ENCODE measurements around the gene GBE1.
A peak's percentile ranks its signal among the peaks of the same experiment; 100 is the strongest.

The GBE1 gene

DNA sequence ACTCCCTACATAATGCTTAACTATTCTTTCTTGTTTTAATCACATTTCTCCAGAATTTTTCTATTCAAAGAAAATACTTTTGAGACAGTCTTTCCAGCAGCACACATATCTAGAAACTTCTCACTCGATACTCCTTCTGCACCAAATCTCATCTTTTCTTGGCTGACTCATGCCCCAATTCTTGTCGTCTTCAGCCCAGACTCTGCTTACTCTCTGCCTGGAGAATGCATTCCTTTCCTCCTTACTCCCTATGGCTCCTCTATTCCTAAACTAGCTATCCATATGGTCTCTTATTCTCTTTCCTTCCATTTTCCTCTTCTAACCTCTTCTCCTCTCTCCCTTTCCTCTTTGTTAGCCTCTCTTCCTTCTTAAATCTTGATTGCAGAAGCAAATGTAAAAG, 158.7 kb downstream of the GBE1 start:
- no peak for DNase-seq

DNA sequence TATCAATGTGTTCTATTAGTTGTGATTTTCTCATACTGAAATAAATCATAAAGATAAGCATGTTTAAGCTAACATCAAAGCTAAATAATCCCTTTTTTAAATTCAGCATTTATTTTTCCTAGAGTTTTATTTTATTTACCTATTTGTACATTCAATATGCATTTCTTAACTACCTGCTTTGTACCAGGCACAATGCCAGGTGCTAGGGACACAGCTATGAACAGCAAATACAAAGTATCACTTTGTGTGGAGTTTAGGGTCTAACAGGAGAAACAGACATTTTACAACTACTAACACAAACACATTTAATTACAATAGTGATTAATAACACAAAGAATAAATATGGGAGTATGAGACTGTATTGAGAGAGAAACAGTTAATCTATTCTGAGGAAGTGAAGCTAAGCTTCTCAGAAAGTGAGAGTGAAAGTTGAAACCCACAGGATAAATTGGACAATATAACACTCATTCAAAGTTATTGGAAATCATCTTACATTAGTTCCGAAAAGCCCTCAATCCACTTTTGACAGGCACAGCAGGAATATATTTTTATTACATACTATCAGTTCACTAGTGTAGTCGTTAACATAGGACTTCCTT, 159.6 kb downstream of the GBE1 start:
- DNase-seq, result no peak

DNA sequence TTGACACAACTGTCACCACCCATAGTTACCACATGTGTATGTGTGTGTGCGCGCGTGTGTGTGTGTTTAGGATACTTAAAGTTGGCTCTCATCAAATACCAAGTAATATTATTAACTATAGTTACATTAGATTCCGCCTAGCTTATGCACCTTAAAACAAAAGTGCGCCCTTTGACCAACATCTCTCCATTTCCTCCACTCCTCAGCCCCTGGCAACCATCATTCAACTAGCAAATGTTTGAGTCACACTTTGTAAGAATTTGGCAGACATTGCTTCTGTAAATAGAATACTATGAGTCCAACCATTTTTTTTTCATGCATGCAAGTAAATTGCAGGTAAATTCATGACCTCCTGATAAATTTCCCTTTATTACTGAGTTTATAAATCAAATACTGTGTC, 169.3 kb downstream of the GBE1 start:
- no peak for DNase-seq

DNA sequence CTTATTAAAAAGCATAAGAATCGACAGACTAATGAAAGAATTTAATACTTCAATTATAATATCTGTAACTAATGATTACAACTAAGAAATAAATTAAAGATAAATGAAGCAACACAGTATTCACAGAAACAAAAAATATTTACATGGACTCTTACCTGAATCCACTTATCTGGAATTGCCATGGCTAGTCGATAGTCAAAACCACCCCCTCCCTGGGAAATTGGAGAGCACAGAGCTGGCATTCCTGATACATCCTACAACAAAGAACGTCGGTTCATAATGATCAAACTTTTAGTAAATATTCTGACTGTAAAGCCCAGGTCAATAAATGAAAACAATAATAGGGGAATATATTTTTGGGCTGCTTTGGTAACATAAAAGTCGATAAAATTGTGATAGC, 175.5 kb downstream of the GBE1 start:
- no peak for DNase-seq

DNA sequence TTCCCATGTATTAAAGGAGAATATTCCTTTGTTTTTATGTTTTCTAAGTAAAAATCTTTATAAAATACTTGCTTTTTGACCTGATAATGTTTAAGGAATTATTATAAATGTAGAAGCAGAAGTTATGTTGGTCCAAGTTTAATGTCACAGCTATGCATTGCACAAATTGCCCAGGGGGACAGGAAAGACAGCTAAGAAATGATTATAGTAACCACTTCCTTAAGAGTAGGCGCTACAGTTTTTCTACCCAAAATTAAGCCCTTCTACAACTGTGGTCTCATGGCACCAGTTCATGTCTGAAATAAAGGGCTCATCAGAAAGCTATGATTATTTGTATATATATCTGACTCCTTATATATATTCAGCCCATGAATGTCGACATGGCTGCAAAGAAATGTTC, 176.4 kb downstream of the GBE1 start:
- DNase-seq, result no peak

DNA sequence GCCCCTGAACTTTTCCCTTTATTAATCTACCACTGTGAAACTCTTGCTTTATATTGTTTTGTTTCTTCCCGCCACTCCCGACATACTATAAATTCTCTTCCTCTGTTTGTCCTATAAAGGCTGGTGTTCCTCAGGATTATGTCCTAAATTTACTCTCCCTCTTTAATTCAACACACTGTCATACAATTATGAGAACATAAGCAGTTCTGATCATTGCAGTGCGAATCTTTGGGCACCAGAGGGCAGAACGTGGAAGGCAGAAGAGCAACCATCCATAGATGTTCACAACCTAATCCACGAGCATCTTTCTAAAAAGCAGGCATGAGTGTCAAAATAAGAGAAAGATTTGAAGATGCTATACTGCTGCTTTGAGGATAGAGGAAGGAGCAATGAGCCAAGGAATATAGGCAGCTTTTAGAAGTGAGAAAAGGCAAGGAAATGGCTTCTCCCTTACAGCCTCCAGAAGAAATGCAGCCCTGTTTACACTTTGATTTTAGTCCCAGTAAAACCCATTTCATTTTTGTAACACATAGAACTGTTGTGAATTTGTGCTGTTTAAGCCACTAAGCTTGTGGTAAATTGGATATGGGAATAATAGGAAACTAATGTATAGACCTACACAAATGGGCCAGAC, 179.4 kb downstream of the GBE1 start:
- DNase-seq, result peak; percentile 20

DNA sequence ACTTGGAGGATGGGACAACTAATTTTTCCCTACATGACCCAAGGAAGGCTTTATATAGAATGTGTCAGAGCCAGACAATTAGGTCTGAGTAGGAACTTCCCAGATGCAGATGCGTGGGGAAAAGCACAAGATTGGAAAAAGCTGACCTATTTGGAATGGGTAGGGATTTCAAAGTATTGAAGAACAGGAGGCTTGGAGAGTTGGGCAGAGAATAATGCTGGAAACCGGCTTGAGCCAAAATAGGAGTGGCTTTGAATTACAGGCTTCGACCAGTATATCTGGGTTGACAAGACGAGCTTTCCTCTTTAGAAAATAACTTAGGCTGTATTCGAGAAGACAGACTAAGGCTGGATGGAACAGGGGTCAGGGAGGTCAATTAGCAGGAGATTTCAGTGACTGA, 181.1 kb downstream of the GBE1 start:
- peak; percentile 43 for DNase-seq

DNA sequence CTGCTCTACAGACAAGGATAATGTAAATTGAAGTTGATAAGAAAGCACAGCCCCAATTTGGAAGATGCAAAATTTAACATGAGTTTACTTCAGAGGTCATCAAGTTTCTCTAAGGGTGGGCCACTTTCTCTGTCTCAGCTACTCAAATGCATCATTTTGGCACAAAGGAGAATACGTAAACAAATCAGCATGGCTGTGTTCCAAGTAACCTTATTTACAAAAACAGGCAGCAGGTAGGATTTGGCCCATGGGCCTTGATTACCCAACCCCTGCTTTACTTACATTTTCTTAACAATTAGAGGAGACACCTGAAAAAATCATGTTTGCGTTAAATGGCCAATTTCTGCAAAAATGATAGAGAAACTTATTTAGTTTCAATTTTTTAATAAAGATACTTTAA, 181.7 kb downstream of the GBE1 start:
- no peak for DNase-seq

DNA sequence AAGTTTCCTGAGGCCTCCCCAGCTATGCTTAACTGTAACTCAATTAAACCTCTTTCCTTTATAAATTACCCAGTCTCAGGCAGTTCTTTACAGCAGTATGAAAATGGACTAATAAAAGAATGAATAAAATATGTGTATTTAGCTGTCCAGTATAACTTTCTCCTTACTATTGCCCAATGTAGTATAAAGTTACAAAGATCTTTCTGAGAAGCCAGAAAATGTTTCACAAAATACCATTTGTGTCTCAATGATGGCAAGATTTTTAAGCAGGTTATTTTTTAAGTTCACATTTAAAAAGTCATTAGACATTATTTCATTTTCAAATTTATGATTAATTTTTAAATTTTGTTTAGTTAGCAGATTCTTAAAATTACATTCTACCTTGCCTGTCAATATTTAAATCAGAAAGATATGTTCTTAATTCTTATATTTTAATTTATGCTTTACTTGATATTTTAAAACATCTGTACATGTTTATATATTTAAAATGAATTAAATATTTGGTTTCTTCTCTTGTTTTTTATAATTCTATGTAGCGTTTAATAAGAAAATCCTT, 189.2 kb downstream of the GBE1 start:
- DNase-seq, result no peak

DNA sequence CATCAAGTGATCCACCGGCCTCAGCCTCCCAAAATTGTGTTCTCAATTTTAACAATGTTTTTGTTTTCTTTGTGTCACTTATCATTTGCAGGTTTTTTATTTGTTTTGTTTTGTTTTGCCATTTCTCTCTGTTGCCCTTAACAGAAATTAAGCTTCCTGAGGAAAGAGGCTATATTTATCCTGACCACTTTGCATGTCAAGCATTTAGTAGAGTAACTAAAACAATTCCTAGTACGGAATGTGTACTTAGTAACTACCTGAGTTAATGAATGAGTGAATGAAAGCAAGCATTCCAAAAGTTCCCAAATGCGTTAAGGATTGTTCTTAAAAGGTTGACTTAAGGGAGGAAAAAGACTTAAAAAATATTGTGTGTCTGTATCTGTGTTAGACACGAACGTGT, 193.1 kb downstream of the GBE1 start:
- DNase-seq, result no peak

DNA sequence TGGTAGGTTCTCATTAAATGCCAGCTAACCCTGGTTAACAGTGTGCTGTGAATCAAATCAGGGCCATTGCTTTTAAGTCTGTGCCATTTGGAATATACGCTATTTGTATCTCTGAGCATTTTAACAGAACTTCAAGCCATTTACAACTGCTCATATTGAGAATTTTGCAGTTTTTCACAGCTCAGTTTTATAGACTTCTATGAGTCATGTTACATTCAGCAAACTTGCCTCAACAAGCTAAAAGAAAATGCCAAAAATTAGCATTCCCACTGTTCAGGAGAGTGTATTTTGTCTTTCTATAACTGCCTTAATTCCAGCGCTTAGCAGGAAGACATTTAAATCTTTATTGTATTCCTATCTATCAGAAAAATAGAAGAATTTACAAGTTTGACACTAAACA, 196.4 kb downstream of the GBE1 start:
- DNase-seq, result no peak

DNA sequence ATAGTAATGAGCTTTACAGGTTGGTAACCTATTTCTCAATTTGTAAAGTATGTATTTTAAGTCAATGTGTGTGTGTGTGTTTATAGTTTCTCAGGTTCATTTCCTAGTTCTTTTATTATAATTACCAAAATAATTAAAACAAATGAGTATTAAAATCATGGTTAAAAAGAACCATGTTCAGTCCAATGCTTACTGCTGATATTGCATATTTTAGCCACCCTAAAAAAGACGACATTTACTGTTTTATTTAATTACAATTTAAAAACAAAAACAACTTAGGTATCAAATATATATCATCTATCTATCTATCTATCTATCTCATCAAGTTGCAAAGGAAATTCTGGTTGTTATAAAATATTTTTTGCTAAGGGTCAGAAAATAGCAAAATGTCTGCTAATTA, 203.3 kb downstream of the GBE1 start:
- DNase-seq, result no peak

DNA sequence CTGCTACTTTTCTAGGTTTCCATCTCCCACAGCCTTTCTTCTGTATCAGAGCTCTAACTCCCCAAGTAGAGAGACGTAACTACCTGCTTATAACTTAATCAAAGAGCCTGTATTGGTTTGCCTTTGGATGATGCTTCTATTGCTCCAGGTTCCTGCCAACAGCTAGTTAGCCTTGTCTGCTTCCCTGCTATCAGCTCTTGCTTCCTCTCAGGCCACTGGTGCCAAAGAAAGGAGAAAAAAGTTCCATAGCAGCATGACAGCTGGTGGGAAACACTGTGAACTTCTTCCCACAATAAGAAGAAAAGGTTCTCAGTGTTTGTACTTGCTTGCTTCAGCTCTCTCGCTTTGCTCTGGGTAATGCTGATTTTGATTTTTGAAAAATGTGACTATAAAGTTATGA, 206.6 kb downstream of the GBE1 start:
- no peak for DNase-seq

DNA sequence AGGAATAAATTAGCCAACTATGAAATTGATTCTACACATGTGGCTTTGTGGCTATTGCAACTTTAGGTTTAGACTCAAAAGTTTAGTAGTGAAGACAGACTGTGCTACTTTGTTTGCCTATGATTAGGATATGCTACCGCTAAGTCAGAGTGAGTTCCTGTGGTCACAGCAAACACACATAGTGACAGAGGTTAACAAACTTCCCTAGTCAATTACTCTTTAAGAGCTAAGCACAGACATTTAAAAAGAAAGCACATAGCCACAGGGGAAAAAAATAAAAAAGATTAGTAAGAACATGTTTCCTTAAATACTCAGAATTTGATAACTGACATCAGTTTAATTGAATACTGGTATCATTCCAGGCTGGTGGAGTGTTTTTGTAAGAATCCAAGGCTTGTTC, 207.1 kb downstream of the GBE1 start:
- no peak for DNase-seq

DNA sequence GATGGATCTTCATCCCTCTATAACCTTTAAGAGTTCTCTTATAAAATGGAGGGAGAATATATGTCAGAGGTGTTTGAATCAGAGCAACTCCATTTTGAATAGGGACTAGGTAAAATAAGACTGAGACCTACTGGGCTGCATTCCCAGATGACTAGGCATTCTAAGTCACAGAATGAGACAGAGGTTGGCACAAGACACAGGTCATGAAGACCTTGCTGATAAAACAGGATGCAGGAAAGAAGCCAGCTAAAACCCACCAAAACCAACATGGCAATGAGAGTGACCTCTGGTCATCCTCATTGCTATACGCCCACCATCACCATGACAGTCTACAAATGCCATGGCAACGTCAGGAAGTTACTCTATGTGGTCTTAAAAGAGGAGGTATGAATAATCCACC, 211.0 kb downstream of the GBE1 start:
- no peak for DNase-seq

DNA sequence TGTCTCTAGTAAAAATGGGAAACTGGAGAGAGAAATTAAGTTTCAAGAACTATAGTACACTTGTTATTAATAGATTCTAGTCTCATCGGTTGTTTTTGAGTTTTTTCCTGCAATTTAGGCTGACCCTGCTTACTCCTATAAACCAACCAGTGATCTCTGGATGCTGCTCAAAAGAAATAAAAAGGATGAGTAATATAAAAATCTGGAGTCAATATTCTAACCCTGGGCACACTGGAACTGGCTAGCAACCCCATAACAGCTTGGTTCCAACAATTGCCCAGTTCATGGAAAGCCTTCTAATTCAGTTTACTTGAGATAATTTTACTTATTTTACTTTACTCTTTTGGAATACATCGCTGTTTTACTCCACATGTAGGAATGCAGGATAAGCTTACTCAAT, 211.6 kb downstream of the GBE1 start:
- DNase-seq, result no peak

DNA sequence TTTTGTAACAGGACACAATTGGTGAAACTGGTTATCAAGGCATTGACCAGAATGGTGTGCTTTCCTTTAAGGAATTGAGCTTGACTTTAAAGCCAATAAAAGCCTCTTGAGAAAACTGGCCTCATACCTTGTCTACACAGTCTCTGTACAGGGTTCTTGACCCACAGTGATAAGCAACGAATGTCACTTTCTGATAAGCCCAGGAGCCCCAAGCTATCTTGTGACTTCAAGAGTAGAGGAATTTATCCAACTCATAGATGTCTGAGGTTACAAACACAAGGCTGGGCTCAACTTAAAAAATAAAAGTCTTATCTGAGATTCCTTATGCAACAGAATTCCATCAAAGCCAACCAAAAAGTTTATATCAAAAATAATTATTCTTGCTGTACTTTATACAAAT, 212.1 kb downstream of the GBE1 start:
- DNase-seq, result no peak

DNA sequence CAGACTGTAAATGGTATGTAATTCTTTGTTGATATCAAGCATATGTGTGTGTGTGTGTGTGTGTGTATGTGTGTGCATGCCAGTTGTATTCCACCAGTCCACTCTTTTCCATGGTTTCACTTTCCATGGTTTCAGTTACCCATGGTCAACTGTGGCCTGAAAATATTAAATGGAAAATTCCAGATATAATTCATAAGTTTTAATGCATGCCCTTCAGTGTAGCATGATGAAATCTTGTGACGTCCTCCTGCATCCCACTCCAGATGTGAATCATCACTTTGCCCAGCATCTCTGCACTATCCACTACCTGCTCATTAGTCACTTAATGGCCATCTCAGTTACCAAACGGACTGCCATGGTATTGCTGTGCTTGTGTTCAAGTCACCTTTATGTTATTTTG, 215.9 kb downstream of the GBE1 start:
- DNase-seq, result no peak

DNA sequence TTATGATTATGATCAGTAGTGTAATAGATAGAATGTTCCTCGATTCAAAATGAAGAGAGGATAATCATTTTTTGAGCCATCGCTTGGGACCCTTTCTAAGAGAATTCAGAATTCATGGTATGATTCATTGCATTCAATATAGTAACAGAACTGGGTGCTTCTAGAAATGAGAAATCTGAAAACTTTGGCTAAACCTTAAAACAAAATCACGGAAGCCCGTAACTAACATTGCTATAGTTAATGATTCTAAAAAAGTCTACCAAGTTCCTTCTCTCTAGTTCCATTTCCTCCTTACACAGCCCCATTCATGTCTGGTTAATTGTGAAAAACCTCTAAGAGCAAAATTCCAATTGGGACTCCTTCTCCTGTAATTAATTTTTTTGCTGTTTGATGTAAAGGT, 217.1 kb downstream of the GBE1 start:
- no peak for DNase-seq

DNA sequence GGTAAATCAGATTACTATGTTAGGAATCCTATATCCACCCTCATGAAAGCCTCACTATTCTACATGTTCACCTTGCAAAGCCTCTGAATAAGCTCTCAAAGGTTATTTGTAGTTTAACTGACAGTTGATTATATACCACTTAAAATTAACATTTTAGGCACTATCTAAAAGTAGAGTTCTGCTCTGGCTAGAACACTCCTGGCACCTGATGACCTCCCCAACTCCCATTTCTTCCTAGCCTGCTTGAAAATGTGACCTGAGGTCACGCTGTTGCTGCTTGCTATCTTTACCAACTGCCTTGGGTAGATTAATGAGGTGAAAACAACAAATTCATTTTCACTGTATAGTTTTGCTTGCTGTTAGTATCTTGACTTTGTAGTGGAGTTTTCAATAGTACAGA, 220.7 kb downstream of the GBE1 start:
- DNase-seq, result no peak

DNA sequence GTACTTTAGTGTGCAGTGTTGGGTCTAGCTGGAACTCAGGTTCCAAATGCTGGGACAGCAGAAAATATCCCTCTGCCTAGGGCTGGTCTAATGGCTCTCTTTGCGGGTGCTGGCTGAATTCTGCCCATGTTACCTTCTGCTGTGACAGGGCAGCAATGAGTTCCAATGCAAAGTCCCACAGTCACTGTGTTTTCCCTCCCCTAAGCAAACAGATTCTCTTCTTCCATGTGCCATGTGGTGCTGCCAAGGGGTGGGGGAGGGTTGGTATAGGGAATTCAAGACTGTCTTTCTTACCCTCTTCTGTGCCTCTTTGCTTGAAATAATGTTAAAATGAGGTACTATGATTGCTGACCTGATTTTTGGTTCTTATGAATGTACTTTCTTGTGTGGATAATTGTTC, 229.6 kb downstream of the GBE1 start:
- DNase-seq, result no peak

DNA sequence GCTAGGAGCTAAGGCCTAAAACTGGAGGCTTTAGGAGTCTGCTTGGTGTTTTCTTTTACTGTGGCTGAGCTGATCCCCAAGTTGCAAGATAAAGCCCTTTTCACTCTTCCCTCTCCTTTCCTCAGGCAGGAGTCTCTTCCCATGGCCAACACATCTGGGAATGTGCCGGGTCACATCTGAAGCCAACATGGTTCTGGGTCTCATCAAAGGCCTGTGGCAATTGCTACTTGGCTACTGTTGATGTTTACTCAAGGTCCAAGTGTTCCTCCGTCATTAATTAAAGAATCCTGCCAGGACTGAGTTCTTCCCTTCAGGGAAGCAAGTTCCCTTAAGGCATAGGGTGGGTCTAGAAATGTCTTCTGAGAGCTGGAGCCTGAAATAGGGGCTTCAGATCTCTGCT, 230.2 kb downstream of the GBE1 start:
- no peak for DNase-seq

DNA sequence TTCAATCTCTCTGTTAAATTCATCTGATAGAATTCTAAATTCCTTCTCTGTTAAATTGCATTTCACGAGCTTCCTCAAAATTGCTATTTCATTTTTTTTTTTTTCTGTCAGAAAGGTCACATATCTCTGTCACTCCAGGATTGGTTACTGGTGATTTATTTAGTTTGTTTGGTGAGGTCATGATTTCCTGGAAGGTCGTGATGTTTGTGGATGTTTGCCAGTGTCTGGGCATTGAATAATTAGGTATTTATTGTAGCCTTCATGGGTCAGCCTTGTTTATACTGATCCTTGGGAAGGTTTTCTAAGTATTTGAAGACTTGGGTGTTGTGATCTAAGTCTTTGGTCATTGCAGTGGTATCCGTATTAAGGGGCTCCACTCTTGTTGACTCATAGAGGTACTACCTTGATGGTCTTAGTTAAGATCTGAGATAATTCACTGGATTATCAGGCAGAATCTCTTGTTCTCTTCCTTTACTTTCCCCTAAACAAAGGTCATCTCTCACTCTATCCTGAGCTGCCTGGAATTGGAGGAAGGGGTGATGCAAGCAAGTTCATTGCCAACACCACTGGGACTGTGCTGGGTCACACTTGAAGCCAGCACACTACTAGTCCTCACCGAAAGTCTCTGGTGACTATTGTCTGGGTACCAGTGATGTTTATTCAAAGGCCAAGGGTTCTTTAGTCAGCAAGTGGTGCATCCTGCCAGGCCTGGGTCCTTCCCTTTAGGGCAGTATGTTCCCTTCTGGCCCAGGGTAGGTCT, 231.1 kb downstream of the GBE1 start:
- no peak for DNase-seq

DNA sequence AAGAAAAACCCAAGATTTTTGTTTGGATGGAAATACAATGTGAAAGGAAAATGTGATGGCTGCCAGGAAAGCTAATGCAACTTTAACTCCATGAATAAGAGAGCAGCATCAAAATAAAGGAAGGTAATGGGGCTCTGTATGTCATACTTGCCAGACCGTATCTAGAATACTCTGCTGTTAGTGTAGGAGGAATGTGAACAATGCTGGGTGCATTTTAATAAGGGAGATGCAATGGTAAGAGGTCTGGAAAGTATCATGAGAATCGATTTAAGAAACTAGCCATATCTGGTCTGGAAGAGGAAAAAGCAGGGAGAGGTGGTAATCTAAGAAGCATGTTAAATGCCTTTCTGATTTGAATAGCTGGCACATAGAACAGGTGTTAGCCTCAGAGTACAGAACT, 239.6 kb downstream of the GBE1 start:
- DNase-seq, result no peak
